ENCODE measurements around the gene APOE.
"Not testable (repeated sequence)": the region's sequence is repeated elsewhere in the genome, so short reads cannot be mapped to it uniquely, and the experiment has no call there.

The APOE gene

DNA sequence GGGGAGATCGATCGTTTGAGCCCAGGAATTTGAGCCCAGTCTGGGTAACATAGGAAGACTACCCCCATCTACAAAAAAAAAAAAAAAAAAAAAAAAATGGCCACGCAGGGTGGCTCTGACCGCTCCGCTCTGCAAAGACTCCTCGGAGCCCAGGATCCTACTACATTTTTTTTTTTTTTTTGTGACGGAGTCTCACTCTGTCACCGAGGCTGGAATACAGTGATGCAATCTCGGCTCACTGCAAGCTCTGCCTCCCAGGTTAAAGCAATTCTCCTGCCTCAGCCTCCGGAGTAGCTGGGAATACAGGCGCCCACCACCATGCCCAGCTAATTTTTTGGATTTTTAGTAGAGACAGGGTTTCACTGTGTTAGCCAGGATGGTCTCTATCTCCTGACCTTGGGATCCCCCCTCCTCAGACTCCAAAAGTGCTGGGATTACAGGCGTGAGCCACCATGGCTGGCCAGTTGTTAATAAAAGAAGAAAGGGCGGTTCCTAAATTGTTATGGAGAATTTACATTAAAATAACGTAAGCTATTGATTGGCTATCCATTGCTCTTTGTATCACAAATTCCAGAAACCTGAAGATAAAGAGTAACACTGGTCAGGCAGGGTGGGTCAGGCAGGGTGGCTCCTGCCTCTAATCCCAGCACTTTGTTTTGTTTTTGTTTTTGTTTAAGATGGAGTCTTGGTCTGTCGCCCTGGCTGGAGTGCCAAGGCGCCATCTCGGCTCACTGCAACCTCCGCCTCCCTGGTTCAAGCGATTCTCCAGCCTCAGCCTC lies 22.8 kb upstream of the APOE start:
- not testable (repeated sequence) for FAIRE-seq

DNA sequence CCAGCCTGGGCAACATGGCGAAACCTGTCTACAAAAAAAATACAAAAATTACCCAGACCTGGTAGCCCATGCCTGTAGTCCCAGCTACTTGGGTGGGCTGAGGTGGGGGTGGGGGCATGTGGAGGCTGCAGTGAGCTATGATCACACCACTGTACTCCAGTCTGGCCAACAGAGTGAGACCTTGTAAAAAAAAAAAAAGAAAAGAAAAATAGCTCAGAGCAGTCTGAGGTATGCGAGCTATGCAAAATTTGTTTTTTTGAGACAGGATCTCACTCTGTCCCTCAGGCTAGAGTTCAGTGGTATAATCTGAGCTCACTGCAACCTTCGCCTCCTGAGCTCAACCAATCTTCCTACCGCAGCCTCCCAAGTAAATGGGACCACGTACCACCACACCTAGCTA lies 21.7 kb upstream of the APOE start:
- DNase-seq (ENCODE audit: extremely low spot score, insufficient read length, low read depth) = no peak
- no peak for FAIRE-seq

More for the DNA sequence above, 22.8 kb upstream of the APOE start:
- not testable (repeated sequence) for DNase-seq (ENCODE audit: extremely low spot score, insufficient read length, low read depth)

DNA sequence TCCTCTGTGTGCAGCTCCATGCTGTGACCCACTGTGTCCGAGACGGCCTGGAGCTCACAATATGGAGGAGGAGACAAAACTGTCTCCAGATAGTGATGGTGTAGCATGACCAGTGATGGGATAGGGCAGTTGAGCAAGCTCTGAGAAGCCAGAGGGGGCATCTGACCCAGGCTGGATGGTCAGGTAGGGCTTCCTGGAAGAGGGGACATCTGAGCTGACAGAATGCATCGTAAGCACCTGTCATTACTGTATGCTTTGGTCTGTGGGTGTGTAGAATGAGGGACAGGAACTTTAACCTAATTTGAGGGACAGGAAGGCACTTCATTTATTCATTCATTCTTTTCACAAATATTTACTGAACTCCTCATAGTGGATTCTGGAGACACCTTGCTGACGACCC lies 21.0 kb upstream of the APOE start:
- DNase-seq (ENCODE audit: extremely low spot score, insufficient read length, low read depth) = no peak
- FAIRE-seq = no peak

GRCh38 chr19:44886141-44886540 lies 19.5 kb upstream of the APOE start:
- FAIRE-seq (no peak), DNase-seq (ENCODE audit: extremely low spot score, insufficient read length, low read depth) (no peak)

DNA sequence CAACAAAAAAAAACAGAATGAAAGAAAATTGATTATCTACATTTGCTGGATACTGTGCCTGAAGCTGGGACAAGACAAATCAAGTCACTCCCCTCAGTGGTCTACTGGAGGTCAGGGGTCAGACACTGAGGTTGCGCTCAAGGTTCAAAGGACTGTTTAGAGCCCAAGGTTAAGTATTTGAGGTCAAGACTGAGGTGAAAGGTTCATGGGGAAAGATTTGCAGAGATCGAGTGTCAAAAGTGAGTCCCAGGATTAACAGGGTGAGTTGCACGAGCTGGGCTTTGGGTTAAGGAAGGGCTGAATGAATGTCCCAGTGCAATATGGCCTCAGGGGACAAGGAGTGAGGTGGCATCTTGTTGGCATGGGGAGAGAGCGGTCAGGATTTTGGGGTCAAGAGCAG lies 17.9 kb upstream of the APOE start:
- DNase-seq (ENCODE audit: extremely low spot score, insufficient read length, low read depth) (no peak), FAIRE-seq (no peak)

GRCh38 chr19:44888335-44888734 lies 17.3 kb upstream of the APOE start:
- DNase-seq (ENCODE audit: extremely low spot score, insufficient read length, low read depth); FAIRE-seq: not testable (repeated sequence)

GRCh38 chr19:44889830-44890365 lies 15.7 kb upstream of the APOE start:
- DNase-seq (ENCODE audit: extremely low spot score, insufficient read length, low read depth) (no peak), FAIRE-seq (no peak)

DNA sequence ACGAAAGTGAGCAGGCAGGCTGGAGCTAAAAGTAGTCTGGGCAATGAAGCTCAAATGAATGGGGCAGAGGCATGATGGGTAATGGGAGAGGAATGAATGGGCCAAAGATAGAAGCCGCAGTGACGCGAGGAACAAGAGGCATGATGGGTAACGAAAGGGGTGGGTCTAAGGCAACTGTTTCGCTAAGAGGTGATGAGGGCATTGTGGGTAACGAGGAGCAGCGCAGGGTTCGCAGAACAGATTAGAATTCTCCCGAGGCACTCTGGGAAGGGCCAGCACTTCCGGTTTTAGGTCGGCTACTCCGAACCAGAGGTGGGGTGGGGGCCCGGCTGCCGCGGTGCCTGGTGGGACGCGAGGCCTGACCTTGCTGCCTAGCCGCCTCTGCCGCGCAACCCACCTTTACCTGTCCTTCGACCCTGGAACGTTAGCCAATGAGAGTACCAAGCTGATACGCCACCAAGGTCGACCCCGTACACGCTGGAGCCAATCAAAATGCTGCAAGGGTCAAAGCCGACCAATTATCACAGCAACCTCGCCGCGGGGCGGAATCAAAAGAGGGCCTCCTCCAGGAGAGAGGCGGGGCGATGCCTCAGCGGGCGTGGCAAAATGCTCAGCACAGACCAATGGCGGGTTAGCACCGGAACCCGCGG lies 15.1 kb upstream of the APOE start:
- DNase-seq (ENCODE audit: extremely low spot score, insufficient read length, low read depth) (peak; percentile 97), FAIRE-seq (no peak)

DNA sequence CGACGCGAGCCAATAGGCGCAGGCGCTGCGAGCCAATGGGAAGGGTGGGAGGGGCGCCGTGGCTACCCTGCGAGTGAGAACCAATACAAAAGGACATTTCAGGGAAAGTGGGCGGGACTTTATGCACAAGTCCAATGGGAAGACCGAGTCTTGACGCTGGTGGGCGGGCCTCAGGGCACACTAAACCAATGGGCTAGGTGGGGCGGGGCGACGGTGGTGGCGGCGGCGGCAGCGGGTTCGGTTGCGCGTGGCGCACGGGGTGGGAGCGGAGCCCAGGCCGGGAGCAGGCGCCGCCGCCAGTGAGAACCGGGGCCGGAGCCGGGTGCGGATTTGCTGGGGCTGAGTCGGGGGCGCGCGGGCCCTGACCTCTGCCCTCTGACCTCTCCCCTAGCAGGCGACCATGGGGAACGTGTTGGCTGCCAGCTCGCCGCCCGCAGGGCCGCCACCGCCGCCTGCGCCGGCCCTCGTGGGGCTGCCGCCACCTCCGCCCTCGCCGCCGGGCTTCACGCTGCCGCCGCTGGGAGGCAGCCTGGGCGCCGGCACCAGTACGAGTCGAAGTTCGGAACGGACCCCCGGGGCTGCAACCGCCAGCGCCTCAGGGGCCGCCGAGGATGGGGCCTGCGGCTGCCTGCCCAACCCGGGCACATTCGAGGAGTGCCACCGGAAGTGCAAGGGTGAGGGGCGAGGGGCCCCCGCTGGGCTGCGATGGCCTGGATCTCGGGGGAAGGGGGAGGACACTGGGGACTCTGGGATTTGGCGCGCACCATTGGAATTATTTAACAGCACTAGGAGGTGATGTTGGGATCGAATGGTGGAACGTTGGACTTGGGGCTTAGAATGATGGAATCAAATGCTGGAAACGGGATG lies 14.3 kb upstream of the APOE start, which contains the start of gene TOMM40:
Gene TOMM40, plus strand, starts transcription at position 239 of the 867 bp plus-strand sequence. Its CDS starts 162 bp downstream, at position 401.
- no peak for DNase-seq (ENCODE audit: extremely low spot score, insufficient read length, low read depth)
- FAIRE-seq = peak; percentile 100

GRCh38 chr19:44892932-44893331 lies 12.7 kb upstream of the APOE start:
- DNase-seq (ENCODE audit: extremely low spot score, insufficient read length, low read depth) = no peak
- FAIRE-seq = no peak

DNA sequence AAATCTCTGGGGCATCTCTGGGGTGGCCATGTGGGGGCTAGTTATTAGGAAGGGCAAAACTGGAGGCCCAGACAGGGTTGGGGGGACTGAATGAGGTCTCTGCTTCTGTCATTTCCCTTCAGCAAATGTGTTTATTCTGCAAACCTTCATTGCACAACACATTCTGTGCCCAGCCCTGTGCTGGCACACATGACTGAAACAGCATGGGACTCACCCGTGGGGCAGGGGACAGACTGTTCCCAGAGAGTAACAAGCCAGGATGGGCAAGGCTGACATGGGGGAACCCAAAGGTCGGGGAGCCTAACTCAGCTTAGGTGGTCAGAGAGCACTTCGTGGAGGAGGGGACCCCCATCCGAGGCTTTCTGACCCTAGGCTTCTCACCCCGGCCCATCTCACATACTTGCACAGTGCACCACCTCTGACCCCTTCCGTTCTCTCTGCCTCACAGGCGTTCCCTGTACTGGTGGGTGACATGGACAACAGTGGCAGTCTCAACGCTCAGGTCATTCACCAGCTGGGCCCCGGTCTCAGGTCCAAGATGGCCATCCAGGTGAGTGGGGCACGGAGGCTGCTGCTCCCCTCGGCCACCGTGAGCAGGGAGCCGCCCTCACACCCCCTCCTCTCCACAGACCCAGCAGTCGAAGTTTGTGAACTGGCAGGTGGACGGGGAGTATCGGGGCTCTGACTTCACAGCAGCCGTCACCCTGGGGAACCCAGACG lies 12.1 kb upstream of the APOE start:
- DNase-seq (ENCODE audit: extremely low spot score, insufficient read length, low read depth) = no peak
- no peak for FAIRE-seq

DNA sequence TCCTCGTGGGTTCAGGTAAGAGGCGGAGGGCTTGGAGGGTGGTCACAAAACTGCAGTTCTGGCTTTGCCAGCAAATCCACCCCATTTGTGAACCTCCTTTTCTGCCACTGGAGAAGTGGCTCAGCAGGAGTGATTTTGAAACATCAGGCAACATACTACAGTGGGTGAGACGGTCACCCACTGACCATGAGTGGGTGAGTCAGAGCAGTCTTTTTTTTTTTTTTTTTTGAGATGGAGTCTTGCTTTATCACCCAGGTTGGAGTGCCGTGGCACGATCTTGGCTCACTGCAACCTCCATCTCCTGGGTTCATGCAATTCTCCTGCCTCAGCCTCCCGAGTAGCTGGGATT lies 11.6 kb upstream of the APOE start:
- FAIRE-seq (no peak), DNase-seq (ENCODE audit: extremely low spot score, insufficient read length, low read depth) (no peak)

GRCh38 chr19:44894946-44895345 lies 10.7 kb upstream of the APOE start:
- FAIRE-seq (no peak), DNase-seq (ENCODE audit: extremely low spot score, insufficient read length, low read depth) (no peak)

GRCh38 chr19:44897835-44898234 lies 7.8 kb upstream of the APOE start:
- FAIRE-seq = no peak

GRCh38 chr19:44900328-44901244 lies 5.0 kb upstream of the APOE start:
- no peak for FAIRE-seq
- DNase-seq (ENCODE audit: extremely low spot score, insufficient read length, low read depth) = no peak

More at GRCh38 chr19:44897835-44898234, 7.8 kb upstream of the APOE start:
- no peak for DNase-seq (ENCODE audit: extremely low spot score, insufficient read length, low read depth)

- no peak for FAIRE-seq
- no peak for DNase-seq (ENCODE audit: extremely low spot score, insufficient read length, low read depth)
Observed at GRCh38 chr19:44903216-44903601, 2.4 kb upstream of the APOE start.

- DNase-seq (ENCODE audit: extremely low spot score, insufficient read length, low read depth) (peak; percentile 50), FAIRE-seq (no peak)
Observed at GRCh38 chr19:44903602-44904425, 1.8 kb upstream of the APOE start.

DNA sequence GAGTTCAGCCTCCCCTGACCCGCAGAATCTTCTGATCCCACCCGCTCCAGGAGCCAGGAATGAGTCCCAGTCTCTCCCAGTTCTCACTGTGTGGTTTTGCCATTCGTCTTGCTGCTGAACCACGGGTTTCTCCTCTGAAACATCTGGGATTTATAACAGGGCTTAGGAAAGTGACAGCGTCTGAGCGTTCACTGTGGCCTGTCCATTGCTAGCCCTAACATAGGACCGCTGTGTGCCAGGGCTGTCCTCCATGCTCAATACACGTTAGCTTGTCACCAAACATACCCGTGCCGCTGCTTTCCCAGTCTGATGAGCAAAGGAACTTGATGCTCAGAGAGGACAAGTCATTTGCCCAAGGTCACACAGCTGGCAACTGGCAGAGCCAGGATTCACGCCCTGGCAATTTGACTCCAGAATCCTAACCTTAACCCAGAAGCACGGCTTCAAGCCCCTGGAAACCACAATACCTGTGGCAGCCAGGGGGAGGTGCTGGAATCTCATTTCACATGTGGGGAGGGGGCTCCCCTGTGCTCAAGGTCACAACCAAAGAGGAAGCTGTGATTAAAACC lies 1.1 kb upstream of the APOE start:
- DNase-seq (ENCODE audit: extremely low spot score, insufficient read length, low read depth) = no peak
- no peak for FAIRE-seq
